Neuronal stem cell (in vitro differentiated cells): Measurements from ENCODE around the gene SMOC2.
"Not testable (repeated sequence)": the region's sequence is repeated elsewhere in the genome, so short reads cannot be mapped to it uniquely, and the experiment has no call there.

Experiments
- DNase-seq: peaks from one replicate; pipeline ENCODE4 v3.0.0-alpha.2; 2013; ENCODE audit warnings: low spot score
- H2AFZ ChIP-seq: one replicate; pipeline ENCODE4 v1.6.1; 2013; ENCODE audit warnings: mild to moderate bottlenecking, low read length, inconsistent platforms
- H2AK5ac ChIP-seq: 2 replicates; pipeline ENCODE4 v1.6.1; 2013; ENCODE audit warnings: low read depth, mild to moderate bottlenecking, inconsistent platforms, low read length, moderate library complexity, mixed read lengths
- H2BK120ac ChIP-seq: 2 replicates; pipeline ENCODE4 v1.6.1; 2013; ENCODE audit warnings: low read depth, mild to moderate bottlenecking, inconsistent platforms, low read length, moderate library complexity, mixed read lengths
- H2BK12ac ChIP-seq: one replicate; pipeline ENCODE4 v1.6.1; 2013; ENCODE audit warnings: low read length, inconsistent platforms
- H2BK15ac ChIP-seq: 2 replicates; pipeline ENCODE4 v1.6.1; 2013; ENCODE audit warnings: mild to moderate bottlenecking, low read length, inconsistent platforms, mixed read lengths
- H2BK5ac ChIP-seq: one replicate; pipeline ENCODE4 v1.6.1; 2013; ENCODE audit warnings: inconsistent platforms, mild to moderate bottlenecking, low read length, moderate library complexity
- H3K14ac ChIP-seq: one replicate; pipeline ENCODE4 v1.6.1; 2013; ENCODE audit warnings: low read length, inconsistent platforms
- H3K18ac ChIP-seq: 2 replicates; pipeline ENCODE4 v1.6.1; 2013; ENCODE audit warnings: low read length, inconsistent platforms
- H3K23ac ChIP-seq: 2 replicates; pipeline ENCODE4 v1.6.1; 2013; ENCODE audit warnings: low read depth, mild to moderate bottlenecking, mixed read lengths, low read length, inconsistent platforms; ENCODE audit not compliant: poor library complexity
- H3K27ac ChIP-seq: replicated peaks from 3 replicates; pipeline ENCODE4 v1.5.1; 2013; ENCODE audit warnings: low read length, inconsistent platforms
- H3K27me3 ChIP-seq, 3 experiments: 2 replicates each; pipeline ENCODE4 v1.6.1; 2013; ENCODE audit warnings: low read length in 3 of 3, mild to moderate bottlenecking in 2 of 3, inconsistent platforms in 1 of 3, low read depth in 1 of 3, mixed read lengths in 1 of 3, moderate library complexity in 1 of 3; ENCODE audit not compliant: control insufficient read depth in 3 of 3, insufficient read depth in 3 of 3
- H3K36me3 ChIP-seq, 2 donors: replicated peaks in 1 of 2; 2 replicates each; pipeline ENCODE4 v1.6.1; 2013; ENCODE audit warnings: low read length in 2 of 2; ENCODE audit not compliant: control insufficient read depth in 2 of 2, insufficient read depth in 2 of 2
- H3K4ac ChIP-seq: 2 replicates; pipeline ENCODE4 v1.6.1; 2013; ENCODE audit warnings: inconsistent platforms, mild to moderate bottlenecking, low read length, moderate library complexity
- H3K4me1 ChIP-seq, 2 donors: 1 replicate in 1 of 2; 2 replicates in 1 of 2; pipeline ENCODE4 v1.6.1; 2013; ENCODE audit warnings: low read length in 2 of 2, low read depth in 1 of 2; ENCODE audit not compliant: control insufficient read depth in 2 of 2, insufficient read depth in 1 of 2
- H3K4me2 ChIP-seq: one replicate; pipeline ENCODE4 v1.6.1; 2013; ENCODE audit warnings: mild to moderate bottlenecking, low read length, inconsistent platforms; ENCODE audit not compliant: insufficient read depth, poor library complexity, severe bottlenecking
- H3K4me3 ChIP-seq, 2 donors: 2 replicates each; pipeline ENCODE4 v1.5.1; 2013; ENCODE audit warnings: low read length in 2 of 2, mild to moderate bottlenecking in 2 of 2, inconsistent platforms in 1 of 2, moderate library complexity in 1 of 2
- H3K79me1 ChIP-seq: one replicate; pipeline ENCODE4 v1.6.1; 2013; ENCODE audit warnings: low read depth, mild to moderate bottlenecking, inconsistent platforms, low read length, moderate library complexity
- H3K9ac ChIP-seq: one replicate; pipeline ENCODE4 v1.6.1; 2013; ENCODE audit warnings: mild to moderate bottlenecking, low read depth, low read length, inconsistent platforms; ENCODE audit not compliant: poor library complexity
- H3K9me3 ChIP-seq, 2 donors: replicated peaks in 1 of 2; 2 replicates each; pipeline versions ENCODE3 to v1.6.1; 2013; ENCODE audit warnings: low read length in 2 of 2, mild to moderate bottlenecking in 2 of 2, inconsistent platforms in 1 of 2, low read depth in 1 of 2, mixed read lengths in 1 of 2, moderate library complexity in 1 of 2; ENCODE audit not compliant: control insufficient read depth in 2 of 2, insufficient read depth in 1 of 2
- H4K8ac ChIP-seq: one replicate; pipeline ENCODE4 v1.6.1; 2013; ENCODE audit warnings: low read depth, mild to moderate bottlenecking, inconsistent platforms, low read length, moderate library complexity
- H4K91ac ChIP-seq: one replicate; pipeline ENCODE4 v1.6.1; 2013; ENCODE audit warnings: low read length, low read depth, mild to moderate bottlenecking, inconsistent platforms; ENCODE audit not compliant: poor library complexity
- WGBS, 2 donors: extraction: QIAGEN DNeasy Blood & Tissue Kit; methylation state at CpG; one replicate each; pipeline ENCODE4 v1.1.7; 2013; ENCODE audit warnings: missing lambda C conversion rate in 2 of 2, mixed read lengths in 1 of 2; ENCODE audit not compliant: insufficient read length in 2 of 2, insufficient replicate concordance in 1 of 2; ENCODE audit errors: extremely low coverage in 2 of 2; 5-methylcytosine and 5-hydroxymethylcytosine counted together

The SMOC2 gene

DNA sequence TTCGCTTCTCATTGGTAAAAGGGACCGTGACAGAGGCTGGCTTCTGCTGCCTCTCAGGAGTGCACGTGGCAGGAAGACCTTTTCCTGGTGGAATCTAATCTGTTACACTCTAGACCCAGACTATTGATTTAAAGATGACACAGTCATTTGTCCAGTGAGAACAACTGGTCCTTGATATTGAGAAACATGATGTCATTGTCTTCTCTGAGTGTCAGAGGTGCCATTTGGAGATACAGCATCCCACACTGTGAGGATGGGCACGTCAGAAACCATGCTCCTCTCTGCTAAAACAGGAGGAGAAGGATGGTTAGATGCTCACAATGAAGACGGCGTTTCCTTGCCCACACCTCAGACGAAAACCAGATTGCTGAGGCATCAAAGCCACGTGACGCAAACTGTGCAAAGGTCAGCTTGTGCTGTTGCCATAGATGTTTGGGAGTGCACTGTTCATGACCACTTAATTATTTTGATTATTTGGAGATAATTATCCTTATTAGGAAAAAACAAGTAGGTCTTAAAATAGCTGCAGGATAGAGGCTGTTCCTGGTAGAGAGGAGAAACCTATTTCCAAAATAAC is 169.0 kb downstream of the SMOC2 start:
- no peak overlapping the region for H3K4me3 ChIP-seq
- no peak overlapping the region for H3K27ac ChIP-seq
- peaks cover 5 to 12% of the 10 kb centered on the region in 2 donors for H3K4me1 ChIP-seq
- no peak overlapping the region for H3K18ac ChIP-seq
- H3K36me3 ChIP-seq, result no peaks in the 10 kb centered on the region
- H2AFZ ChIP-seq, result no peak overlapping the region
- no peak for DNase-seq
- WGBS, 2 donors, result no CpG with 5 or more reads among the region's 9 CpGs
- H3K79me1 ChIP-seq, result no peaks in the 10 kb centered on the region
- H4K91ac ChIP-seq, result no peak overlapping the region
- H2AK5ac ChIP-seq, result no peak overlapping the region
- no peak overlapping the region for H3K14ac ChIP-seq
- no peak overlapping the region for H2BK15ac ChIP-seq
- no peaks in the 10 kb centered on the region for H3K27me3 ChIP-seq
- H2BK120ac ChIP-seq, result no peak overlapping the region
- no peak overlapping the region for H4K8ac ChIP-seq
- H3K4ac ChIP-seq, result no peak overlapping the region
- peaks cover 4 to 8% of the 10 kb centered on the region in 2 donors for H3K9me3 ChIP-seq
- H3K4me2 ChIP-seq, result no peak overlapping the region
- no peak overlapping the region for H2BK5ac ChIP-seq
- no peak overlapping the region for H2BK12ac ChIP-seq
- no peak overlapping the region for H3K23ac ChIP-seq
- no peak overlapping the region for H3K9ac ChIP-seq

DNA sequence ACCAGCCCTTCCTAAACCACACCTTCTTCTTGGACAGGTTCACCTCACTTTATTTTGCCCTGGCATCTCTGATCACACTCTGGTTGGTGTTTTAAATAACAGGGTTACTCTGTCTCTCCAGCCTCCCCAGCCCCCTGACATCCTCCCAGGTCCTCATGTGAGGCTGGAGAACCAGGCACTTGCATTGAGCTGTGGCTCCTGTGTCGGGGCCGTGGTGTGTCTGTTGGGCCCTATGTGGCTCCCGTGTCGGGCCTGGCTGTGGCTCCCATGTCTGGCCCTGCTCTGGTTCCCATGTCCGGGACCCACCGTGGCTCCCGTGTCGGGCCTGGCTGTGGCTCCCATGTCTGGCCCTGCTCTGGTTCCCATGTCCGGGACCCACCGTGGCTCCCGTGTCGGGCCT is 170.0 kb downstream of the SMOC2 start:
- H3K18ac ChIP-seq, H2AK5ac ChIP-seq, H3K4ac ChIP-seq, H3K36me3 ChIP-seq, H3K4me3 ChIP-seq, DNase-seq, H3K14ac ChIP-seq, H2BK15ac ChIP-seq, H3K27ac ChIP-seq, H2AFZ ChIP-seq, H4K91ac ChIP-seq, H3K9ac ChIP-seq, H3K79me1 ChIP-seq, H4K8ac ChIP-seq, H3K23ac ChIP-seq, H3K4me2 ChIP-seq, H2BK120ac ChIP-seq, H3K9me3 ChIP-seq, H2BK12ac ChIP-seq, H2BK5ac ChIP-seq, H3K27me3 ChIP-seq: not testable (repeated sequence)
- no CpG with 5 or more reads among the region's 12 CpGs for WGBS, 2 donors
- peaks cover 5 to 12% of the 10 kb centered on the region in 2 donors for H3K4me1 ChIP-seq

- Histone ChIP-seq H2BK12ac (peak overlapping the region; percentile 52), H2AFZ (no peak overlapping the region), H4K91ac (no peak overlapping the region), H3K4me2 (no peak overlapping the region), H4K8ac (no peak overlapping the region), H3K4me1 (peaks cover 5 to 12% of the 10 kb centered on the region in 2 donors), H3K9me3 (peaks cover 4 to 8% of the 10 kb centered on the region in 2 donors), H3K4ac (no peak overlapping the region), H3K27ac (no peak overlapping the region), H2BK5ac (no peak overlapping the region), H2BK15ac (peak overlapping the region; percentile 94), H3K79me1 (no peaks in the 10 kb centered on the region), H3K27me3 (no peaks in the 10 kb centered on the region), H3K9ac (no peak overlapping the region), H2AK5ac (no peak overlapping the region), H3K36me3 (no peaks in the 10 kb centered on the region), H3K14ac (no peak overlapping the region), H3K4me3 (no peak overlapping the region), H3K18ac (no peak overlapping the region), H2BK120ac (no peak overlapping the region), H3K23ac (no peak overlapping the region)
- no peak for DNase-seq
- WGBS, 2 donors, result no CpG with 5 or more reads among the region's 14 CpGs
These were observed 170.7 kb downstream of the SMOC2 start for GRCh38 chr6:168611691-168612090.

DNA sequence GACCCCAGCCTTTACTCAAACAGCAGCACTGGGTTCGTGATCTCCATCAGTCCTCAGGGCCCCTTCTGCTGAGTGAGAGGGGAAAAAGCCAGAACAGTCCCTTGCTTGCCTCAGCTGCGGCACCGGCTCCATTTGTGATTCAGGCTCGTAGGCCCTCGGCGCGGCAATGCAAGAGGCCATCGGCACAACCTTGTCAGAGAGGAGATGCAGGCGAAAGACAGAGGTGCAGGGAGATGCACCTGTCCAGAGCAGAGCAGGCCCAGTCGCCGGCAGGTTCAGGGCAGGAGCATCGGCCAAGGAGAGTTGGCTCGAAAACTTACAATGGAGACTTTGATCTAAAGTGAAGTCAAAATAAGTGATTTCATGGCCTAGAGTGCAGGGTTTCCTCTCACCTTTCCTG is 171.6 kb downstream of the SMOC2 start:
- no CpG with 5 or more reads among the region's 13 CpGs for WGBS, 2 donors
- no peak overlapping the region for H2AFZ ChIP-seq

More for the DNA sequence above, 171.6 kb downstream of the SMOC2 start:
- Histone ChIP-seq H3K18ac (peak overlapping the region; percentile 38), H2BK5ac (peak overlapping the region; percentile 48), H2BK15ac (no peak overlapping the region), H3K36me3 (no peaks in the 10 kb centered on the region), H3K4me1 (peaks cover 4 to 5% of the 10 kb centered on the region in 2 donors), H3K27me3 (no peaks in the 10 kb centered on the region), H3K9me3 (peaks cover 4 to 8% of the 10 kb centered on the region in 2 donors), H3K4ac (no peak overlapping the region), H4K91ac (no peak overlapping the region), H3K4me3 (no peak overlapping the region), H4K8ac (no peak overlapping the region), H3K27ac (no peak overlapping the region), H2AK5ac (no peak overlapping the region), H3K14ac (peak overlapping the region; percentile 71), H3K9ac (no peak overlapping the region), H2BK12ac (no peak overlapping the region), H2BK120ac (no peak overlapping the region), H3K79me1 (no peaks in the 10 kb centered on the region), H3K23ac (no peak overlapping the region), H3K4me2 (no peak overlapping the region)
- no peak for DNase-seq
